Fibroblast of mammary gland (primary cell): ENCODE data around the gene ALPP.

Experiments
- DNase-seq: peaks from one replicate; pipeline ENCODE4 v3.0.0-alpha.2; 2010; ENCODE audit warnings: low read depth
- H3K4me3 ChIP-seq: 2 replicates; pipeline ENCODE4 v1.5.1; 2011; ENCODE audit warnings: low read depth, mild to moderate bottlenecking, low read length, moderate library complexity; ENCODE audit not compliant: control insufficient read depth
- CTCF ChIP-seq: conservative IDR thresholded peaks from 2 replicates; pipeline ENCODE4 v1.5.1; 2011; ENCODE audit warnings: low read depth, low read length, inconsistent platforms; ENCODE audit not compliant: control insufficient read depth, insufficient read depth

Gene ALPP

GRCh38 chr2:232410238-232410900, 31.8 kb downstream of the ALPP start:
- no peak overlapping the region for H3K4me3 ChIP-seq
- TF ChIP-seq CTCF = no peak
- DNase-seq = no peak

GRCh38 chr2:232411901-232412629, 33.5 kb downstream of the ALPP start:
- no peak for TF ChIP-seq CTCF
- DNase-seq = no peak
- no peak overlapping the region for H3K4me3 ChIP-seq

- no peak overlapping the region for H3K4me3 ChIP-seq
- TF ChIP-seq CTCF = no peak
- no peak for DNase-seq
Measured at GRCh38 chr2:232412986-232413385, 34.4 kb downstream of the ALPP start.

GRCh38 chr2:232415138-232415690, 36.7 kb downstream of the ALPP start:
- no peak overlapping the region for H3K4me3 ChIP-seq
- TF ChIP-seq CTCF = no peak
- DNase-seq = no peak

- no peak for DNase-seq
Measured at GRCh38 chr2:232415736-232416520, 37.4 kb downstream of the ALPP start.

More at GRCh38 chr2:232415736-232416520, 37.4 kb downstream of the ALPP start:
- TF ChIP-seq CTCF = no peak
- H3K4me3 ChIP-seq = no peak overlapping the region
